CD4-positive, alpha-beta T cell treated with Interleukin-17A for 1 hour (primary cell): ENCODE results near the gene CLCNKA.
"Not testable (repeated sequence)": the region's sequence is repeated elsewhere in the genome, so short reads cannot be mapped to it uniquely, and the experiment has no call there.

Experiments used
- DNase-seq: peaks from one replicate; pipeline ENCODE4 v3.0.0-alpha.2; 2020

The CLCNKA gene

DNA sequence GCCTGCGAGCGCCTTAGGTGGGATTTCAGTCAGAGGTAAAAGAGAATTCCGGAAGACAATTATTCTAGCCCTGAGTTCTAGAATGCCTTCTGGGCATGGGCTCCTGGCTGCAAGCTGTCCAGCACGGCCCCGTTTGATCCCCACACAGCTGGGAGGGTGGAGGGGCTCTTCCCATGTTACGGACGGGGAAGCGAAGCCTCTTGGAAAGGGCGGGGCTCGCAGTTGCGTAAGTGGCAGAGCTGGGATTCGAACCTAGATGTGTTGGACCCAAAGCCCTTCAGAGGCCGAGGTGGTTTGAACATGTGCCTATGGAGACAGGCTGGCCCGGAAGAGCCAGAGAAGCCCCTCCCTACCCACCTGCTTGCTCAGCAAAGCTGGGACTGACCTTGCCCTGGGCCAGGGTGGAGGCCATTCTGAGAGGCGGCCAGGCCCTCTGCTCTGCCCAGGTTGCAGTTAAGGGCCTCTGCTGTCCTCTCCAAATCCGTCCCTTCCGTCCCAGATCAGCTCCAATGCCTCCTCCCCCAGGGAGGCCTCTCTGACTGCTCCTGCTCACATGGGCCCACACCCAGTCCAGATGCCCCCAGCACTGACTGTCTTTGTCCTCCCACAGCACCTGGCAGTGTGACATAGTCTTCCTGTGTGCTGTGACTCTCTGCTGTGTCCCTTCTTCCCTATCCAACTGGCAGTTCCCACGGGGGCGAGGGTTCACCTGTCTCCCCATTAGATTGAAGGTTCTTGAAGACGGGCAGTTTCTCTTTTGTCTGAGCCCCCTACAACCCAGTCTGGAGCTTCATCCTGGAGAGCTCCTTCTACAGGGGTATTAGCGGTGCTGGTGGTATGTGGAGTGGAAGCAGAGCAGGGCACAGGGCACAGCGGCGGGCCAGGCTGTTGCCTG is 2.8 kb upstream of the CLCNKA start:
- no peak for DNase-seq

DNA sequence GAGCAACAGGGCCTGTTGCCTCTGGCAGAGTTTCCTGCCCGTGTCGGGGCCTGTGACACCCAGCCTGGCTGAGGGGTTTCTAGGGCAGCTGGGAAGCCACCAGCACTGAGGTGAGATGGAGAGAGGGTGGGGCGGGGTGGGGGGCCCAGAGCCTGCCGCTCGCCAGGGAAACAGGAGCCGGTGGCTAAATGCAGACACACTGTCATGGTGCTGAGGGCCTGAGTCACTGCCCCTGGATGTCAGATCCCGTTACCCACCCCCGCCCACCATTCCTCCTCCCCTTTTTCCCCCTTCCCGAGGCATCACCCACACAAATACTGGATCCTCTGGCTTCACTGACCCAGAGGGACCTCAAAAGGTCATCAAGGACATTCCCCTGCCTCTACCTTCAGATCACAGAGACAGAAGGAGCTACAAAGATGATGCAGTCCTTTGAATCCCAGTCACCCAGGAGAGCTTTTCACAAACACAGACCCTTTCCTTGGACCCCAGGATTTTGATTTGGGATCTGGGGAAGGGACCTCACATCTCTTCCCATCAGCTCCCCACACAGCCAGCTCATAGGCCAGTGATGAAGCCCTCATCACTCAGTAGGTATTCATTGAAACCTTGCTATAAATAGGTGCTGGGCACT is 2.1 kb upstream of the CLCNKA start:
- DNase-seq, result no peak

- DNase-seq, result no peak
These were observed 1.5 kb upstream of the CLCNKA start for GRCh38 chr1:16020325-16020724.

GRCh38 chr1:16020878-16021277 is 958 bp upstream of the CLCNKA start:
- not testable (repeated sequence) for DNase-seq

- DNase-seq, result no peak
These were observed 557 bp downstream of the CLCNKA start for GRCh38 chr1:16022393-16022792.

DNA sequence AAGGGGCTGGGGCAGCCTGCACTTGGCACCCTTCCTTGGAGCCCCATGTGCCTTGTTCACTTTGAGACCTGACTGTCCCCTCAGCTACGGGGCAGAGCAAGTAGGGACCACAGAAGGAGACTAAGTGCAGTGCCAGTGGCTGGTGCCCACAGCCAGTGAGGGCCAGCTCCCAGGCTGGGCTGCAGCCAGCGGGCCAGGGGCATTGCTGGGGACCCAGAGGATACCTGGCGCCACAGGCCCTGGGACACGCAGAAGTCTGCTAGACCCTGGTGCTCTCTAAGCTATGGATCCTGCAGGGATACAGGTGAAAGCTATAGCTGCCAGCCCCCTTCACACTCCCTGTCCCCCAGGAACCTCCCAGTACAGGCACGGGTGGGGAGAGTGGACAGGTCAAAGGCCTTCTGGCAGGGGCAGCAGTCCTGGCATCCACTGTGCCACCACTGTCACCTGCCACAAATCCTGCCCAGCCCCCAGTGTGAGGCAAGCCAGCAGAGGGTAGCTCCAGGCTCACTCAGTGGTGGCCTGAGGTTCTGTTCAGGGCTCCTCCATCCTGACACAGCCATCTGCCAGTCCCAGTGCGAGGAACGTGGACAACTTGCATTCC is 1.3 kb downstream of the CLCNKA start:
- no peak for DNase-seq

DNA sequence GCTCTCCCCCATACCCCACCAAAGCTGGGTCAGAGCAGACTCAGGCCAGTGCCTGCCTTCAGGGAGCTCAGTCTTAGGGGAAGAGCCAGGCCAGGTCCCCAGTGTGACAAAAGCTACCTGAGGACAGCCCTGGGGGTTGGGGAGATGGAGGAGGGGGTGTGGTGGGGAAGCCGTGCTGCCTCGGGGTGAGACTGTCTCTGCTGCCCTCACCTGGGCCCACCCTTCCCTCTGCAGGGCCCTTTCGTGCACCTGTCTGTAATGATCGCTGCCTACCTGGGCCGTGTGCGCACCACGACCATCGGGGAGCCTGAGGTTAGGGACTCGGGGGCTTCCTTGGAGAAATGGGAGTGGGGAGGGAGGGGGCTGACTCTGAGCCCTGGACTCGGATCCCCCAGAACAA is 4.5 kb downstream of the CLCNKA start:
- DNase-seq, result not testable (repeated sequence)

DNA sequence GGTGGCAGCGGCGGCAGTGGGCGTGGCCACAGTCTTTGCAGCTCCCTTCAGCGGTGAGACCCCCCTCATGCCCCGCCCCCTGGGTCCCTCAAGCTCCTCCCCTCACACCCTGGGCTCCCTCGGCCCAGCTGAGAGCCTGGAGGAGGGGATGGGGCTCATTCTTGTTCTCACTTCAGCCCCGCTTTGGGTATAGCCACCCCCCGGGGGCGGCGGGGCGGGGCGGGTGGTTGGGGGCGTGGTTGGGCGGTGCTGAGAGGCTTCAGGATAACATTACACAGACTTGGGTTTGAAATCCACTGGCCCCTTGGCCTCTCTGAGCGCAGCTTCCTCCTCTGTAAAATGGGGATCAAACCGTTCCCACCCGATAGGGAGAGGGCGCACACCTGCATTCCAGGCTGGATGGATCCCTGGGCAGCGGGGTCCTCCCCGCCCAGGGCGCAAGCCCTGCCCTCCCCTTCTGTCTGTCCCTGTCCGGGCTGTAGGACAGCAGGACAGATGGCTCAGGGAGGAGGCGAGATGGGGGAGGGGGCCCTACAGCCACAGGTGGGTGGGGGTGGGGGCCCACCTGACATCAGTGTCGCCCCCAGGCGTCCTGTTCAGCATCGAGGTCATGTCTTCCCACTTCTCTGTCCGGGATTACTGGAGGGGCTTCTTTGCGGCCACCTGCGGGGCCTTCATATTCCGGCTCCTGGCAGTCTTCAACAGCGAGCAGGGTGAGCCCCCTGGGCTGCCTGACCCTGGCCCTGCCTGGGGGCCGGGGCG is 5.1 kb downstream of the CLCNKA start:
- peak; percentile 27 for DNase-seq

- DNase-seq, result no peak
These were observed 6.6 kb downstream of the CLCNKA start for GRCh38 chr1:16028237-16029002.

DNA sequence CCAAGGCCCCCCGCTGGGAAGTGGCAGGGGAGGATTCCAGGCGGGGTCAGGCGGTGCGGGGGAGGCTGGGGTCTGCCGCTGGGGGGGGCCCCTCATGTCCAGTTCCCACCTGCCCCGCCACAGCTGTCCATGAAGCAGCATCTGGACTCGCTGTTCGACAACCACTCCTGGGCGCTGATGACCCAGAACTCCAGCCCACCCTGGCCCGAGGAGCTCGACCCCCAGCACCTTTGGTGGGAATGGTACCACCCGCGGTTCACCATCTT is 7.1 kb downstream of the CLCNKA start:
- DNase-seq, result not testable (repeated sequence)

DNA sequence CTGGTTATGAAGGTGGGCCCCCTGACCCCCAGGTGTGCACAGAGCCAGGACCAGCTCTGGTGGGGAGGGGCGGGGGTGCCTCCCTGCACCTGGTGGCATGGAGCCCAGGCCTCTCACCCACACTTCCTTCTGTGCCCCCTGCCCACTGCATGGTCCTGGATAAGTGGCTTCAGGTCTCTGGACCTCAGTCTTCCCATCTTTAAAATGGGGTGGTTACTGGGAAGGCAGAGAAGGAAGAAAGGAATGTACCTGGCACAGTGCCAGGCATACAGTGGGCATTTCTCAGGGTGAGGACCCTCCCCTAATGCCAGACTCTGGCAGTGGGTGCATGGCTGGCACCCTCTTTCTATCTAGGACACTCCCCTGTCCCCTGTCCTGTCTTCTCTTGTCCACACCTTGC is 7.5 kb downstream of the CLCNKA start:
- no peak for DNase-seq

GRCh38 chr1:16031551-16031950 is 9.7 kb downstream of the CLCNKA start:
- DNase-seq, result no peak

DNA sequence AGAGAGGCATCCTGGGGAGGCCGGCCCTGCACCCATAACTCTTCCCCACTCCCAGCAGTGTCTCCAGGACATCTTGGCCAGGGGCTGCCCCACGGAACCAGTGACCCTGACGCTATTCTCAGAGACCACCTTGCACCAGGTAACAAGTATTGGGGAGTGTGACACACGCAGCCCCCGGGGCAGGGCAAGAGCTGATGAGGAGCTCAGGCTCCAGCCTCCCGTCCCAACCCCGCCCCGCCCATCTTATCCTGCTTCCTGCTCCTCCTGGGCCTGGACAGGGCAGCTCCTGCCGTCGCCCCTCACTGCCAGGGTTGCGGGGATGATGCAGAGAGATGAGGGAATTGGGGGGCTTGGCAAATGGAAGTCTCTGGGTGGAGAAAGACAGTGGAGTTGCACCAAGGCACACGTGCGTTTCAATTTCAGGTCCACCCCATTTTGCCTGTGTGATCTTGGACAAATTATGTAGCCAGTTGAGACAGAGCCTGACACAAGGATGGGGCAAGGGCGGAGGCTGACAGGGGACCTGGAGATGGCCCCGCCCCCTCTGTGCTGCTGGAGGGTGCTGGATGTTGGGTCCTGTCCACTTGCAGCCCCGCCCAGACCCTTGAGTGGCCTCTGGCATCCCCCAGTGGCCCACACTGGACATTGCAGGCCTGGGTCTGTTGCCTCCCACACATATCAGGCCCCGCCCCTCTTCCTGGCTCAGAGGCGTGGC is 10.7 kb downstream of the CLCNKA start:
- peak; percentile 41 for DNase-seq

- not testable (repeated sequence) for DNase-seq
These were observed 11.3 kb downstream of the CLCNKA start for GRCh38 chr1:16033103-16033632.

- DNase-seq, result not testable (repeated sequence)
These were observed 14.6 kb downstream of the CLCNKA start for GRCh38 chr1:16036461-16036860.

DNA sequence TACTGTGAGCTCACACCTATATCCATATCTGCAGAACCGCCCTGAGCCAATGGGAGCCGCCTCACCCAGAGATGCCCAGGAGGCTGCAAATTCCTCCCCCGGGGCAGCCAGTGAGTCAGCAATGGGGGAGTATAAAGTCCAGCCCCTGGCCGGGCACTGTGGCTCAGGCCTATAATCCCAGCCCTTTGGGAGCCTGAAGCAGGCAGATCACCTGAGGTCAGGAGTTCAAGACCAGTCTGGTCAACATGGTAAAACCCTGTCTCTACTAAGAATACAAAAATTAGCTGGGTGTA is 16.7 kb downstream of the CLCNKA start:
- no peak for DNase-seq

DNA sequence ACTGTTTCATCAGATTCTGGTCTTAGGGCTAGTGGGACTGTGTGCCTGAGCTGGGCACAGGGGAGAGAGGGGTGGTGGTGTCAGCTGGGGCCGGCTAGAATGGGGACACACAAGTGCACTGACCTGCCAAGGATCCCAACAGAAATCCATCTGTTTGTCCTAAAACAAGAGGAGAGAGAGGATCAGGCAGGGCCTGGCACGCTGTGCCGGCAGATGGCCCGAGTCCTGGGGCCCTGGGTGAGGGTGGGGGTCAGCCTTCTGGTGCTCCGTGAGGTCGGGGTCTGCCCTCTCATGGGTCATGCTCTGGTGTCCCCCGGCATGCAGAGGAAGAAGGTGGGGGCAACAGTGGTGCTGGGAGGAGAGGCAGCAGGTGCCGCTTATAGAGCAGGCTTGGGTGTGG is 18.0 kb downstream of the CLCNKA start:
- not testable (repeated sequence) for DNase-seq

DNA sequence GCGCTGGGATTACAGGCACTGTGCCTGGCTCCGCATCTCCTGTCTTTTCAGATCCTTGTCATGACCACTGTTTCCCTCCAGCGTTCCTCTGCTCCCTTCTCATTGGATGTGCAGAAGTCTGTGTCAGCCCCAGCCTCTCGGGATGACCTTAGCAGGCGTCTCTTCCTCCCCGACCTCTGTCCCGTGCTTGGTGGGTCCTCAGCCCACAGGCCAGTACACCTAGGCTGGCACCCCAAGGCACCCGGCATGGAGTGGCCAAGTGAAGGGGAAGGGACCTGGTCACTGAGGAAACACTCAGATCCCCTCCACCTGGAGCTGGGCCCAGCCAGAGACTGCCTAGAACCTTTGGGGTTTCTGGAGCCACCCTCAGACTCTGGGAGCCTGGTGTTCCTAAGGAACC is 19.4 kb downstream of the CLCNKA start:
- DNase-seq, result no peak

DNA sequence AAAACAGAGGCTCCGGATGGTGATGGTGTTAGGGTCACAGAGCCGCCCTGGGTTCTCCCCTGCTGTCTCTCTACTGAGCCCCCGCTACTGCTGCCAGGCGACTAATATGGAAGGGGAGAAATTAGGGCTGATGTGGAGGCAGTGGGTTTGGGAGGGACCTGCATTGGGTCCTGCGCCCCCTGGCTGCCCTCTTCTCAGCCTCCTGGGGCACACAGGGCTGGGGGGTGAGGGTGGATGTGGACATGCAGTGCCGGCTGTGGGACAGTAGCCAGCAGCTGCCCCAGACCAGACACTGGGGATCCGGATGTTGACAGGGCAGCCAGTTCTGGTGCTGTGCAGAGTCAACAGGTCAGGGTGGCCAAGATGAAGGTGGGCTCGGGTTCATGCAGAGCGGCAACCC is 20.3 kb downstream of the CLCNKA start:
- DNase-seq, result no peak

DNA sequence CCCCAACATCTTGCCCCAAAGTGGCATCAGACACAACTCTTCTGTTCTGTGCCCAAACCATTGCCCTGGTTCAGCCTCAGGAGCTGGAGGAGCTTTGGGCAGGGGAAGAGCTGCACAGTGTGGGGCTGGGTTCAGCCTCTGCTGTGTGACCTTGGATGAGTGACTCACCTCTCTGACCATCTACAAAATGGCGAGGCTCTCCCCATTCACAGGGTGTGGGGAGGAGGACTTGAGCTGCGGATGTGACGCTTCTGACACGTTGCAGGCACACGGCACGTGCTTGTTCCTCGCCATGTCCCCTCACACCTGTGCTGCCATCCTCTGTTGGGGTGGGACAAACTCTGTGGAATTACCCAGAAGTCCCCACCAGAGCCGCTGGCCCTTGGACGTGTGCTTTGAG is 20.8 kb downstream of the CLCNKA start:
- not testable (repeated sequence) for DNase-seq

DNA sequence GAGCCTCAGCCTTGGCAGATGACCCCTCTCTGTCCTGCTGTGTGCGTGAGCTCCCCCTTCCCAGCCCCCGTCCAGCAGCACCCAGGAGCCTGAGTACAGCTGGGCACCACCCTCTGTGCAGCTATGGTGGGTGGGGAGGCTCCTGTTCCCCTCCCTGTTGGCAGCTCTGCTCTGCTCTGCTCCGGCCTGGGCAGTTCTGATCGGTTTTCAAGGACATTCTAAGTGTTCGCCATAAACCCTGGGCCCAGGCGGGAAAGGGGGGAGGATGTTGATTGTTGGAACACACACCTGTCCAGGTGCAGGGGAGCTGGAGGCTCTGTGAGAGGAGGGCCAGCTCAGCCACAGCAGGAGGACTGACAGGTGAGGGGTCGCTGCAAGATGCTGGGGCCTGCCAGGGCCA is 21.7 kb downstream of the CLCNKA start, which contains the start of gene CLCNKB:
Gene CLCNKB (plus strand): TSS at position 262 of the 400 bp plus-strand sequence. CDS start 711 bp downstream, outside the sequence.
- DNase-seq, result no peak

- no peak for DNase-seq
These were observed 22.1 kb downstream of the CLCNKA start for GRCh38 chr1:16043950-16044349.
